HG02571 (cell line): ENCODE measurements around the gene MYT1.

ENCODE experiments used
- ATAC-seq: cut with Tn5 transposase; IDR thresholded peaks from one replicate; pipeline ENCODE4 v1.9.1; 2021; ENCODE audit warnings: mild to moderate bottlenecking, moderate library complexity; ENCODE audit not compliant: unreplicated experiment

The MYT1 gene

GRCh38 chr20:64153861-64154589 is 10.2 kb upstream of the MYT1 start:
- no peak for ATAC-seq

GRCh38 chr20:64154590-64155257 is 9.5 kb upstream of the MYT1 start:
- ATAC-seq, result no peak

GRCh38 chr20:64155258-64156135 is 8.8 kb upstream of the MYT1 start:
- no peak for ATAC-seq

GRCh38 chr20:64156136-64156885 is 7.9 kb upstream of the MYT1 start:
- ATAC-seq, result no peak

- no peak for ATAC-seq
These were observed 7.1 kb upstream of the MYT1 start for GRCh38 chr20:64156886-64157875.

GRCh38 chr20:64157878-64158277 is 6.4 kb upstream of the MYT1 start:
- ATAC-seq, result no peak

GRCh38 chr20:64158346-64159285 is 5.6 kb upstream of the MYT1 start:
- no peak for ATAC-seq

- no peak for ATAC-seq
These were observed 5.0 kb upstream of the MYT1 start for GRCh38 chr20:64159286-64159680.

- no peak for ATAC-seq
These were observed 4.5 kb upstream of the MYT1 start for GRCh38 chr20:64159711-64160110.

- ATAC-seq, result no peak
These were observed 4.1 kb upstream of the MYT1 start for GRCh38 chr20:64160118-64160517.

GRCh38 chr20:64160526-64161355 is 3.5 kb upstream of the MYT1 start:
- ATAC-seq, result no peak

GRCh38 chr20:64161356-64162238 is 2.7 kb upstream of the MYT1 start:
- no peak for ATAC-seq

GRCh38 chr20:64162239-64162910 is 1.9 kb upstream of the MYT1 start:
- no peak for ATAC-seq

- ATAC-seq, result no peak
These were observed 503 bp upstream of the MYT1 start for GRCh38 chr20:64163776-64164122.

GRCh38 chr20:64165866-64166600 is 1.8 kb downstream of the MYT1 start:
- no peak for ATAC-seq
